ENCODE results near the gene TNPO1. TPM values are rescaled to one million over a fixed set of nuclear protein-coding genes. Genes with fewer than 3 reads are reported as not detected.

The TNPO1 gene
- total and polyA plus RNA-seq, 2 of the 13 experiments (the other 11 are each of a cell fraction or from before 2014, with no cell fraction given), result 26.7 to 123 TPM

GRCh38 chr5:72949481-72949880 is 133.0 kb downstream of the TNPO1 start (continued):
- no peak for TF ChIP-seq AHDC1 (CRISPR knock-in tag; IDR thresholded peaks at IDR 0.05; ENCODE audit: borderline replicate concordance)
- TF ChIP-seq MLX (CRISPR knock-in tag; IDR thresholded peaks at IDR 0.05), result no peak
- TF ChIP-seq RFX1 (IDR thresholded peaks at IDR 0.05), result no peak

- FAIRE-seq, result no peak
- ChIA-PET CTCF (ENCODE audit: low intra/inter-chr PET ratio, low total read pairs) (no interaction called here), POLR2A (no interaction called here)
- Histone ChIP-seq H3K4me2 (ENCODE audit: low read depth, low read length) (peak overlapping the region; percentile 47), H3K27ac (ENCODE audit: extremely low read length, insufficient read depth, low read length) (no peak overlapping the region), H3K27me3 (ENCODE audit: control insufficient read depth in 1 of 2, insufficient read depth in 2 of 2, low read length in 2 of 2) (no peaks in the 10 kb centered on the region; a peak in 1 of 5 replicates), H3K9ac (ENCODE audit: insufficient read depth, low read depth, low read length) (no peak overlapping the region), H3K4me3 (replicated peaks in 1 of 3; ENCODE audit: insufficient read depth in 1 of 3, low read depth in 2 of 3, low read length in 3 of 3) (no peak overlapping the region; a peak in 1 of 6 replicates), H3K9me3 (ENCODE audit: low read length) (no peaks in the 10 kb centered on the region), H3K79me2 (ENCODE audit: insufficient read depth, low read length) (peaks cover 6% of the 10 kb centered on the region), H3K36me3 (replicated peaks in 1 of 2; ENCODE audit: control insufficient read depth in 1 of 2, insufficient read depth in 2 of 2, low read length in 2 of 2) (no peaks in the 10 kb centered on the region), H2AFZ (ENCODE audit: low read length) (peak overlapping the region; percentile 76), H3K4me1 (ENCODE audit: insufficient read depth, low read length) (peaks cover 29% of the 10 kb centered on the region), H4K20me1 (ENCODE audit: insufficient read depth, low read length) (no peaks in the 10 kb centered on the region)
- no TSS peak for BruUV-seq (replicated peaks)
- DNase-seq (ENCODE audit: low spot score), result no peak
- no peak for ATAC-seq
- 53% methylated on average over 7 of the region's 7 CpGs for WGBS (ENCODE audit: low lambda C conversion rate)
- in situ Hi-C loops (cut with HindIII; ENCODE audit: extremely low pct_ligation_motif_present, low pct_unique_long_range_greater_than_20kb), result no loop called here
- intact Hi-C loops (cut with micrococcal nuclease; ENCODE audit: unreplicated experiment), result no loop called here
- TF ChIP-seq CAMTA2 (CRISPR knock-in tag; IDR thresholded peaks at IDR 0.05; ENCODE audit: borderline replicate concordance) (no peak), HNF1B (CRISPR knock-in tag; IDR thresholded peaks at IDR 0.05) (no peak), ELF3 (CRISPR knock-in tag; IDR thresholded peaks at IDR 0.05) (0 out of 2 replicates have a peak, but pooled peaks have one; percentile 4)
Observed at GRCh38 chr5:72951671-72952468, 135.4 kb downstream of the TNPO1 start.
